ENCODE data around the gene HLA-DRB1.
A peak's percentile ranks its signal among the peaks of the same experiment; 100 is the strongest.

The HLA-DRB1 gene

DNA sequence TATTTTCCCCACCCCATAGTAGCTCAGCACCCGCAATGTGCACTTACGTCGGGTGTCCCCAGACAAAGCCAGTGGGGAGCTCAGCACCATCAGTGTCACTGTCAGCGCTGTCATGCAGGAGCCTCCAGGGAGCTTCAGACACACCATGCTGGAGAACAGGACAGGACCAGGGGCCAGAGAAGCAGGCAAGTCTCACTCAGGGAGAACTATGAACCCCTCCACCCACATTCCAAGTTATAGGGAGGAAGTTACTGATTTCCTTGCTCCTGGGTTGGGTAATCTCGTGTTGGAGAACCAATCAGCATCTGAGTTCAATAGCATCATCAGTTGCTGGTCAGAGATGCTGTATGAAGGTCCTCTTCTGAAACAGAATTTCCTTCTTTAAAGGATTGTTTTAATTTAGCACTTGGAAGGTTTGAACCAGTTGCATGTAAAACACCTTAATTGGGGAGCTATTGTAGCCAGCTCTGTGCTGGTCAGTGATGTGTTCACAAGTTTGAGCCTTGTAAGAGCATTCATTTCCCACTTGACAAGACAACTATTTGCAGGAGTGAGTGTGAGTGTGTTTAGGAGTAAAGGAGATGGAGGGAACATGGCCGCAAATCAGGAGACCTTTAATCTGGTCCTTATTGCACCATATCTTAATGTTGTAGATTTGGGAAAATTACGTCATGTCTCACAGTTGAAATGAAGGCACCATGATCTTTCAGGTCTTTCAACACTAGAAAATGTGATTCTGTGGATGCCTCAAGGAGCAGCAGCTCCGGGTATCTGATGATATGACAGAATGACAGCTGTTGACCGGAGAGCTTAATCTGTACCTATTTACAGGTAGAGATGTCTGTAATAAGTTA lies at the start of gene HLA-DRB1:
HLA-DRB1 (minus strand) TSS at position 253 of the 854 bp plus-strand sequence; CDS start at position 147, 106 bp downstream.
- Histone ChIP-seq H3K9me3 (ENCODE audit: insufficient read depth, low read length, severe bottlenecking) (no peaks in the 10 kb centered on the region), H3K4me1 (ENCODE audit: insufficient read depth, low read length) (no peaks in the 10 kb centered on the region), H2AFZ (ENCODE audit: low read depth, low read length) (no peak within 1 kb of the TSS), H3K27ac (ENCODE audit: low read length) (no peak within 1 kb of the TSS), H3K9ac (ENCODE audit: low read depth, low read length) (no peak within 1 kb of the TSS), H3K4me3 (ENCODE audit: low read depth in 1 of 2, low read length in 2 of 2) (no peak within 1 kb of the TSS), H3K27me3 (ENCODE audit: insufficient read depth, low read length, poor library complexity) (peaks cover 3% of the 10 kb centered on the region), H3K79me2 (ENCODE audit: insufficient read depth, low read length) (no peaks in the 10 kb centered on the region), H3K4me2 (ENCODE audit: insufficient read depth, low read length) (no peak within 1 kb of the TSS), H4K20me1 (ENCODE audit: insufficient read depth, low read length) (no peaks in the 10 kb centered on the region), H3K36me3 (ENCODE audit: insufficient read depth, low read length) (no peaks in the 10 kb centered on the region)
- ATAC-seq (ENCODE audit: insufficient read depth, low read depth) (peak; percentile 80), DNase-seq (peak; percentile 3)
- TF ChIP-seq EZH2 (IDR thresholded peaks at IDR 0.05; ENCODE audit: borderline replicate concordance, low read depth, low read length, severe bottlenecking) (no peak), CTCF (IDR thresholded peaks at IDR 0.05; ENCODE audit: borderline replicate concordance, extremely low read depth, low read length, poor library complexity, severe bottlenecking) (no peak)

DNA sequence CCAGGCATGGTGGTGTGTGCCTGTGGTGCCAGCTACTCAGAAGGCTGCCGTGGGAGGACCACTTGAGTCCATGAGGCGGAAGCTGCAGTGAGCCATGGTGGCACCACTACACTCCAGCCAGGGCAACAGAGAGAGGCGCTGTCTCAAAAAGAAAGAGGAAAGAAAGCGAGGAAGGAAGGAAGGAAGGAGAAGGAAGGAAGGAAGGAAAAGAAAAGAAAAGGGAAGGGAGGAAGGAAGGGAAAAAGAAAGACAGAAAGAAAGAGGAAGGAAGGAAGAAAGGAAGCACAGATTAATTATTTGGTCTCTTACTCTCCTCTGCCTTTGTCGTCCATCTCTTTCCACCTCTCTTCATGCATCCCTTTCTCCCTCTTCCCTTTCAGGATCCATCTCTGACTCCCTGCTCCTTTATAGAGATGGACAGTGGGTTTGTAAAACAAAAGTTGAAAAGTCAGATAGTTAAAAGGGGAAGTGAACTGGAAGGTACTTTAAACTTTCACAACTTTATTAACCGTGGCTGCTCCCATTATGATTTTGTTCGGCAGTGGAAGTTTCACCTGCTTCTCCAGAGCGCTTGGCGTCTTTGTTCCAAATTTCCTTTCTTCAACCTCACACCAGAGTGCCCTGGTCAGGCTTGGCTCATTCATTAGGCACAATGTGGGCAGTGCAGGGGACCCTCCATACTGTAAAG lies 49.0 kb upstream of the HLA-DRB1 start:
- DNase-seq (no peak), ATAC-seq (ENCODE audit: insufficient read depth, low read depth) (no peak)
- H4K20me1 ChIP-seq (ENCODE audit: insufficient read depth, low read length): no peaks in the 10 kb centered on the region
- H3K4me1 ChIP-seq (ENCODE audit: insufficient read depth, low read length): no peaks in the 10 kb centered on the region
- H3K27ac ChIP-seq (ENCODE audit: low read length): no peak overlapping the region
- H3K27me3 ChIP-seq (ENCODE audit: insufficient read depth, low read length, poor library complexity): peaks cover 21% of the 10 kb centered on the region
- no peak overlapping the region for H3K4me3 ChIP-seq (ENCODE audit: low read depth in 1 of 2, low read length in 2 of 2)
- H3K36me3 ChIP-seq (ENCODE audit: insufficient read depth, low read length): no peaks in the 10 kb centered on the region
- H3K4me2 ChIP-seq (ENCODE audit: insufficient read depth, low read length): no peak overlapping the region
- no peak overlapping the region for H3K9ac ChIP-seq (ENCODE audit: low read depth, low read length)
- TF ChIP-seq CTCF (IDR thresholded peaks at IDR 0.05; ENCODE audit: borderline replicate concordance, extremely low read depth, low read length, poor library complexity, severe bottlenecking): no peak
- no peak for TF ChIP-seq EZH2 (IDR thresholded peaks at IDR 0.05; ENCODE audit: borderline replicate concordance, low read depth, low read length, severe bottlenecking)
- no peaks in the 10 kb centered on the region for H3K9me3 ChIP-seq (ENCODE audit: insufficient read depth, low read length, severe bottlenecking)
- H3K79me2 ChIP-seq (ENCODE audit: insufficient read depth, low read length): no peaks in the 10 kb centered on the region
- H2AFZ ChIP-seq (ENCODE audit: low read depth, low read length): no peak overlapping the region

DNA sequence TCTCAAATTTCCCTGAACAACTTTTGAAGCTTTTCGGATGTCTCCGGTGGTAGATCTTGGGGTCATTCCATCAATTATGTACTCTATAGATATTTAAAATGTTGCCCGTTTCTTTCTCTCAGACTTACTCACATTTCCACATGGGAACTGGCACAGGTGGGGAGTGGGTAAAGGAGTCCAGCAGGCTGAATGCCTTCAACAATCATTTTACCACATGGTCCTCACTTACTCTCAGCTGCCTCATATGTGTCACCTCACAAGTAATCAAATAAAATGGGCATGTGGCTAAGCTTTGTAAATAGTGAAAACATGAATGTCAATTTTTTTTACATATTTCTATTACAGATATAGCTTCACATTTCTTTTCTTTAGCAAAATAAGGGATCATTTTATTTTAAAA lies 48.2 kb upstream of the HLA-DRB1 start:
- Histone ChIP-seq H3K27ac (ENCODE audit: low read length) (no peak overlapping the region), H3K9ac (ENCODE audit: low read depth, low read length) (no peak overlapping the region)

More for the DNA sequence above, 48.2 kb upstream of the HLA-DRB1 start:
- ATAC-seq (ENCODE audit: insufficient read depth, low read depth) (no peak), DNase-seq (no peak)
- TF ChIP-seq EZH2 (IDR thresholded peaks at IDR 0.05; ENCODE audit: borderline replicate concordance, low read depth, low read length, severe bottlenecking) (no peak), CTCF (IDR thresholded peaks at IDR 0.05; ENCODE audit: borderline replicate concordance, extremely low read depth, low read length, poor library complexity, severe bottlenecking) (no peak)
- no peaks in the 10 kb centered on the region for H3K4me1 ChIP-seq (ENCODE audit: insufficient read depth, low read length)
- no peaks in the 10 kb centered on the region for H3K9me3 ChIP-seq (ENCODE audit: insufficient read depth, low read length, severe bottlenecking)
- no peaks in the 10 kb centered on the region for H4K20me1 ChIP-seq (ENCODE audit: insufficient read depth, low read length)
- H3K79me2 ChIP-seq (ENCODE audit: insufficient read depth, low read length): no peaks in the 10 kb centered on the region
- H2AFZ ChIP-seq (ENCODE audit: low read depth, low read length): no peak overlapping the region
- H3K27me3 ChIP-seq (ENCODE audit: insufficient read depth, low read length, poor library complexity): peaks cover 21% of the 10 kb centered on the region
- no peaks in the 10 kb centered on the region for H3K36me3 ChIP-seq (ENCODE audit: insufficient read depth, low read length)
- H3K4me2 ChIP-seq (ENCODE audit: insufficient read depth, low read length): no peak overlapping the region
- H3K4me3 ChIP-seq (ENCODE audit: low read depth in 1 of 2, low read length in 2 of 2): no peak overlapping the region
